AG08395 (cell line): Measurements from ENCODE around the gene SUDS3.

Experiments
- DNase-seq: peaks from one replicate; pipeline ENCODE4 v3.0.0; 2012; ENCODE audit warnings: mixed read lengths, low spot score

The SUDS3 gene

GRCh38 chr12:118357257-118358007 lies 18.9 kb upstream of the SUDS3 start:
- peak; percentile 29 for DNase-seq

GRCh38 chr12:118358008-118358359 lies 18.4 kb upstream of the SUDS3 start:
- no peak for DNase-seq

GRCh38 chr12:118358612-118359540 lies 17.5 kb upstream of the SUDS3 start:
- DNase-seq: no peak

- no peak for DNase-seq
These were observed 16.8 kb upstream of the SUDS3 start for GRCh38 chr12:118359541-118359915.

GRCh38 chr12:118361092-118361404 lies 15.3 kb upstream of the SUDS3 start:
- DNase-seq: no peak

GRCh38 chr12:118361889-118362288 lies 14.5 kb upstream of the SUDS3 start:
- DNase-seq: no peak

- no peak for DNase-seq
These were observed 7.5 kb upstream of the SUDS3 start for GRCh38 chr12:118368821-118369220.

GRCh38 chr12:118370601-118371000 lies 5.8 kb upstream of the SUDS3 start:
- no peak for DNase-seq

GRCh38 chr12:118371321-118372282 lies 4.8 kb upstream of the SUDS3 start:
- peak; percentile 24 for DNase-seq

GRCh38 chr12:118372541-118373495 lies 3.5 kb upstream of the SUDS3 start, which contains the start of gene TAOK3:
Gene TAOK3, minus strand, starts transcription at chr12:118372907. Its CDS starts 117,340 bp downstream, at chr12:118255567.
- DNase-seq: peak; percentile 97

- no peak for DNase-seq
These were observed 2.7 kb upstream of the SUDS3 start for GRCh38 chr12:118373616-118374015.

- no peak for DNase-seq
These were observed 2.1 kb upstream of the SUDS3 start for GRCh38 chr12:118374126-118374725.

- DNase-seq: no peak
These were observed 1.4 kb upstream of the SUDS3 start for GRCh38 chr12:118374909-118375308.

- DNase-seq: no peak
These were observed 1.0 kb upstream of the SUDS3 start for GRCh38 chr12:118375348-118375747.

- no peak for DNase-seq
These were observed 897 bp downstream of the SUDS3 start for GRCh38 chr12:118377021-118377883.

- peak; percentile 71 for DNase-seq
These were observed 1.6 kb downstream of the SUDS3 start for GRCh38 chr12:118377884-118378470.

GRCh38 chr12:118391424-118391823 lies 15.1 kb downstream of the SUDS3 start:
- no peak for DNase-seq

GRCh38 chr12:118391836-118392235 lies 15.5 kb downstream of the SUDS3 start:
- DNase-seq: no peak
